Inferior parietal cortex (tissue), 1 donor: ENCODE data around the gene PTPRD.

Experiments used
- DNase-seq: peaks from one replicate; pipeline ENCODE4 v3.0.0-alpha.2; 2016; ENCODE audit errors: extremely low spot score

Gene PTPRD

DNA sequence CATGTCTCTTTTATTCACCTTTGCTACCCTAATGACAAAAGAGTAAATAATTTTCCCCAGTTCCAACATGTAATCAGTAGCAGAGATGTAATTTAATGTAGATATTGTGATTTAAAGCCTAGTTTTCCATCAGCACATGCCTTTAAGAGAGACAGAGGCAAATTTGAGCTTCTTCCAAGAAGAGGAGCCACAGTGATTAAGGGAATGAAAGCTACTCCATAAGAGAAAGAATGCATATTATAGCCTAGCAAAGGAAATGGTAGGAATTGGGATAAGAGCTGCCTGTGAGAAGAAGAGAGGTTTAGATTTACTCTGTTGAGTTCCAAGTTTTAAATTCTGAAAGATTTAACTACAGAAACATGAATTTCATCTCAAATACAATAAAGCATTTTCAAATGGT is 2222.2 kb downstream of the PTPRD start:
- DNase-seq, result no peak

DNA sequence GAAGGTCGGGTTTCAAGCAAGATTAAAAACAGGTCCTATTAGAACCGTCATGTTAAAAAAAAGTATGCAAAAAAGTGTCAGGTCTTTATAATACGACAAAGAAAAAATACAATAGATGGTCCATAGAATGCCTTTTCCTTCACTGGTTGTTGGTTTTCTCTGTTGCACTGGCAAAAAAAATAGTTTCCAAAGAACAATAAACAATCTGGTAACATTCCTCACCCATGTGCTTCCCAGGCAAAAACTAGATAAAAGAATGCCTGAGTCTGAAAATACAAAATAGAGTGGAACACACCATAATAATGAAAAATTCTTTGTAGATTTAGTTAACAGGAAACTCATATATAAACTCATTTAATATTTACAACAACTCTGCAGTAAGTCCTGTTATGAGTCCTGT is 2223.3 kb downstream of the PTPRD start:
- DNase-seq, result no peak

DNA sequence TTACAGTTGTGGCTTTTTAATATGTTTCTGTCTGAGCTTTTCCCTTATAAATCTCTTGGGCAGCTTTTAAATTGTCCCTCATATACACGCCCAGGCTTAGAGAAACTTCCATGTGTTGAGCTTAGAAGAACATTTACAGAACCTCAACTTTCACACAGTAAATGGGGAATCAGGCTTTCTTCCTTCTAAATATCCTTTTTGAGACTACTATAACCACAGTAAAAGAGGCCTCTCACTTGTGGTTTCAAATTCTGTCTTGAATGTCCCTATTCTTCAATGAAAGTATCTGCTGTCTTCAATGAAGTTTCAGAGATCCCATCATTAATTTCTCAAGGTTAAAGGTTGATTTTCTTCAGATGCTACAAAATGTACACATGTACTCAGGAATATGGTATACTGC is 2224.7 kb downstream of the PTPRD start:
- no peak for DNase-seq

DNA sequence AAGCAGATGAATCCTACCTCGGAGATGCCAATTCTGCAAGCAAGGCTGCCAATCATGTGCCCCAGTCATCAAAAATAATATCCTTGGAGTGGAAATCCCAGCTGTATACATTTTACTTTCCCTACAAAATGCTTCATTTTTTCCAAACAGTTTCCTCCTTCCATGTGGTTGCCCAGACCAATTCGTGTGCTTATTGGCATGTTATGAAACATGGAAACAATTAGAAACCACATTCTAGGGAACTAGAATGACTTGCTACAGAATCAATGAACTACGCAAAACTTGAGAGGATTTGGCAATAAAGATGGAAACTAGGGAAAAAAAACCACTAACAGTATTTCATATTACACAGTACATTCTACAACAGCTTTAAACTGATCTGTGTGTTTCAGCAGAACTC is 2228.7 kb downstream of the PTPRD start:
- DNase-seq, result no peak

DNA sequence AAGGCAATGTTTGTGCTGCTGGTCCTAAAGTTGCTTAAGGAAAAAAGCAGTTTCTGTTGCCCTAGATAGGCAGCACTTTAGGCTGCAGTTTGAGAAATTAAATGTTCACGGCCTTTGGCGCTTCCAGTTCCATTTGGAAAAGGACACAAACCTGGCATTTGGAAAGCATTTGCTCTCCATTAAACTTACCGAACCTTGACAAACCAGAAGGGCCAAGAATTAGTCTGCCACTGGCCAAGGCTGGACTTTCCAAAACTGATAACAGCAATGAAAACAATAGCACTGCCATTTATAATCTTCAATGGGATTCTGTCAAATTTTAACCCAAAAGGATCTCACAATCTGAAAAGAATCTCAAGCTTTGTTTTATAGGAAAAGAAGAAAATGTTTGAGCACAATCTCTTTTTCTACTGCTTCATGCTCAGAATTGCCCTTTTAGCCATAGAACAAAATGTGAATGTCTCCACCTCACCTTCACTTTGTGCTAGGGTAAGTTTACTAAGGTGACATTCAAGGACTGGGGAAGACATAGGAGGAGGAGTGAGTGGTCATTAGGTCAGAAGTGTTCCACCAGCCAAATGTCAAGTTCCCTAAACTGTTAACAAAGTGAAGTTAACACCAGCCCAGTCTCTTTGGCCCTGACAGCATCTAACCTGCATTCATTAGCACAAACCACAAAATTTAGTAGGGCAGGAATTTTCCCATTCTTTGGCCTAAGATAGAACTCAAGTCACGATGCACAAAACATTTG is 2229.8 kb downstream of the PTPRD start:
- DNase-seq, result no peak

DNA sequence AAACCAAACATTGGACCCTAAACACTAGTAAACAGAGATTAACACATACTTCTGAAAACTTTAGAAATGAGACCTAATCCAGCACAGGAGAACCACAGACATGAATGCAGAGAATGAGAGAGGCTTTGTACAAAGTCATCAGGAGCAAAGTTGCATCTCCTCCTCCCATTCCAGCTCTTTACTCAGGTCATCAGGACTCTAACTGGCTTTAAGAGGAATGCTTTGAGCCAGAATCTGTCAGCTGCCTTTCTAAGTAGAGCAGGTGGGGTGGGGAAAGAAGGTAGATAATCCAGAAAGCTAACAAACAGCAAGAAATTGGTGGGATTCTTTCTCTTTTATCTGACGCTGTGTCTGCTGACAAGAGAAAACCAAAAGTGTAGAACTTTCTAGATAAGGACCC is 2230.5 kb downstream of the PTPRD start:
- no peak for DNase-seq

DNA sequence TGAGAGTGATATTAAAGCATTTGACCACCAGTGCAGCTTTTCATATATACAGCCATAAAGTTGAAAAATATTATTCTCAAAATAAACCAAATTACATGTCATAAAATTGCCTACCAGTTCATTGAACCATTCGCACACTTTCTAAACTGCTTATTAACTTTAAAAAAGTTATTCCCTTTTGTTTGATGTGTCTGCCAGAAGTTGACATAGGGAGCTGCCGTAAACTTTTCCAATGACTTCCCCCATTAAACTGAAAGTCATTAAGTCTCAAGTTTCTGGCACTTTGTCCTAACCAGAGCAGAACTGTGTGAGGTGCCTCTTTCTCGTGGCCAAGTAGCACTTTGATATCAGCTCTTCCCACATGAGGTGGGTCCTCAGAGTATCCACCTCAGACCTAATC is 2231.2 kb downstream of the PTPRD start:
- DNase-seq, result no peak

DNA sequence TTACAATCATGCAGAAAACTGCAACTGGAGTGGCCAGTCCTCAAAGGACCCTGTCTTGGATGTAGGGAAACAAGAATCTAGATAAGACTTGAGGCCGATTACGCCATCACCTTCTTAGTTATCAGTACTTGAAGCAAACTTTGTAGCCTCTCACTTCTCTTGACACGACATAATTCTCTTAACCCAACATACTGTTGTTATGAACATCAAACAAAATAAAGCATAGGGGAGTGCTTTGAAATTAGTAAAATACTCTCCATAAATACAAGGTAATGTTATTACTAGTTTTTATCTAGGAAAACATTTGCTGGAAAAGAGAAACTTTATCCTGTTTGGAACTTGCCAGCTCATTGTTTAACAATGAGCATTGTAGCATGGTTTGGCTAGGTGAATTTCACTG is 2238.3 kb downstream of the PTPRD start:
- DNase-seq, result no peak

DNA sequence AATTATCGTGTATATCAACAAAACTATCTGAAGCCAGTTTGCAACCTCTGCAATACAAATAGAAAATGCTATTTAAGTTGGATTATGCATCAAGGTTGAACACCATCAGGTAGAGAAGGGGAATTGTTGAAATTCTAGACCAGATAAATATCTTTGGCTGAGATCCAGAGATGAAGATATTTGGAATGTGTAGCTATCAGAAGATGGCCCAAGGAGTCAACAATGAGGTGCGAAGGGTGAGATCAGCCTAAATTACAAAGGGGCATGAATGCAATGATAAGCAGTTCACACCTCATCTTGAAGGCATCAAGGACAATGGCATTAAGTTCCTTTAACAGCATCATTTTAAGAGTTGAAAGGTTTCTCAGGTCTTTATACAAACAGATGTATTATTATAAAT is 2241.1 kb downstream of the PTPRD start:
- DNase-seq, result no peak

DNA sequence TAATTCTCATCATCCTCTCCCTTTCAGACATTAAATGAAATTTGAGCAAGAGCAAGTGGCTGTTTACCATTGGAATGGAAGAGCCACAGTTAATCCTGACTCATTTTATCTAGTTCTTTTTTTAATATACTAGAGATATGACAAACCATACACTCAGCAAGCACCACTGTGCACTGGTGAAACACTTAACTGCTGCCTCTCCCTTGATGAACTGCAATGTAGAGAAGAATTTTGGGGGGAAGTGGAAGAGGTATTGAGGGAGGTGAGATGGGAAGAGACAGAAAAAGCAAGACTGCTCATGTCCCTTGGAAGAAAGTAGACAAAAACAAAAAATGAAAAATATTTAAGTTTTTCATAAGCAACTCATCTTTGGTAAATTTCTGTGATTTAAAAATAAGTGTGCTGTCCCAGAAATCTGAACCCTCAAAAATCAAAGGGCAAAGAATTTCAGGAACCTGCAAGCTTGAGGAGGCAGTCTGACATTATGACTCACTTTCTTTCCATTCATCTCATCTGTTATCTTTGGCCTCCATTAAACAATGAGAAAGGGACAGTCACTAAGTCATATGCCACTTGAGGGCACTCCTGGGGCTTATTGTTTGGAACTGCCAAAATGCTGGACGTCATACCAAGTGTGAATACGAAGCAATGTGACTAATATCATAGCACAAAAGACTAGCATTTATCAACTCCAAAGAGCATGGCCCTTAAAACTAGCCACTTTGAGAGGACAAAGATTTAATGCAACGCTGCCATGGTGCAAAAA is 2246.5 kb downstream of the PTPRD start:
- DNase-seq, result no peak

DNA sequence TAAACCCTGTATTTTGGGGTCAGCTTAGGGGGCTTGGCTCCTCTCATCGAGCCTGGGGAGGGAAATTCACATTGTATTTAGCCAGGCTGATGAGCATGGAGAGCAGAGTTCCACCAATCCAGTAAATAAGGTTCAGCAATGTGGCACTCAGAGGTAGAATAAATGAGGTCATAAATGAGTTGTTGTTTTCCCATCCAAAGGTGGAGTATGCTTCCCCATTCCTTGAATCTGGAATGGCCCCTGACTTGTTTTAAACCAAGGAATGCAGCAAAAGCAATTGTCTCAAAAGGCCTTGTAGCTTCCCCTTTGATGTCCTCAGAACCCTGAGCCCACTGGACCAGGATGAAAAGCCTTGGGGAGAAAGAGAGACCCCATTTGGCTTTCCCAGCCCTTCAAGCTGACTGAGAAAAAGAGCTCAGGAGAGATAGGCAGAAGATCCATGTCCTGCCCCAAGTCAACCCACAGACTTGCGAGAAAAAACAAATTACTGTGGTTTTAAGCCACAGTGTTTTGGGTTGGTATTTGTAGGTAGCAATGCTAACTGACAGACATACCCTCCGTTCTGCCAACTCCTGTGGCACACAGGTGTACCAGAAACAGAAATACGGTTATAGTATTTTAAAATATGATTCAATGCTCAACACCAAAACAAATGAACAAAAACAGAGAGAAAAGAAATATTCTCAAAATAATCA is 2247.2 kb downstream of the PTPRD start:
- no peak for DNase-seq

DNA sequence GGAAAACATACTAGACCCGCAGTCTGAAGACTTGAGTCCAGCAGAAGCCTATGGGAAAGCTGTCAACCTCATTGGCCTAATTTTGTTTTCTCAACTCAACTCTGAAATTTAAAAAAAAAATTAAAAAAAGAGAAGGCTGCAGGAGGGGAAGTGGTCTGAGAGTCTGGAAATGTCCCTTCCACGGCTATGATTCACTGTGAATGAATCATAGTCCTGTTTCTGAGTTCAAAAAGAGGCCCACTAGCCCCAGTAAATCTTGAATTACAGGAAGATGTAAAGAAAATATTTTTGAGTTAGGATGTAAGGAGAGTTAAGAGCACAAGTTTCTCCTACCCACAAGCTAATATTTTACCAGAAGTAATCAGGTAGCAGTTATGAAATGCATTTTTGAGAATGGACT is 2247.8 kb downstream of the PTPRD start:
- no peak for DNase-seq

DNA sequence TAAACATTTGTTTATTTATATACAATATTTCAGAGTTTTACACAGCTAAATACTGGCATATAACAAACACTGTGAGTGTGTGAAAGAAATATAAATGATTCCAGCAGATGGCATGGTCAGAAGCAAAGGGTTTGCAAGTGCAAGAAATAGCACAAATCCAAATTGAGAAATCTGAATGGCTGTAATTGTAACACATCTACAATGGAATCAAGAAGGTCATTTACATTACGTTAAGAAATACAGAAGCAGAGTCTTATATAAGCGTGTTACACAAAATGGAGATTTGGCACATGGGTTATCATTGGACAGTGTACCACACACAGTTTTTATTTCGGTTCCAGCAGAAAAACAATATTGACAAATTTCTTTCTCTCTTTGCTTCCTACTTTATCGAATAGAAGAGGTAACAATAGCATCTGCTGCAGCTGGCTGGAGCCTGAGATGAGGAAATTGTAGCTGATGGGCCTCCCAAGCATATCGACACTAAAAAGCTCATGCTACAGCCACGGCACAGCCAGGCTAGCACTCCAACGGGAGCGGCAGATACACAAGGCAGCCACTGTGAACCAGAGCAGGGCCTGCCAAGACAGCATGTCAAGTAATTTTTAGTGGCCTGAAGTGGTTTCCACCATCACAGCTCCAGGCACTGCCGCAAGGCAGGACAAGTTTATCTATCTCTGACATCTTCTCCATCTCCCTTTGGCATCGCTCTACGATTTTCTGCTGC is 2248.6 kb downstream of the PTPRD start:
- peak; percentile 60 for DNase-seq

DNA sequence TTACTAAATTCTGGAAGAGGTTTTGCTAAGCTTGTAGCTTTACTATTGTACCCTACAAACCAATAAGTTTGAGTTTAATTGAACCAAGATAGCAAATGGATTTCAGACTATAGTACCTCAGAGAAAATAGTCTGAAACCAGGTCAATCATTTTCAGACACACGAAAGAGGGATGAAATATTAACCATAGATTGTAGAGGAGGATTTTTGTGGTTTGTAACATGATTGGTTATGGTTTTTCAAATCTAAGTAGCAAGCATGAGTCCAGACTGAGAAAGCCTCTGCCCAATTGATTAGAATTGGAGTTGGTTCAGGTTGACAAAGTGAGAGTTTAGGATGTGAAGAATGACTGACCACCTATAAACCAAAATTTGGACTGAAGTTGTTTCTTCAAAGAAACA is 2250.6 kb downstream of the PTPRD start:
- no peak for DNase-seq

DNA sequence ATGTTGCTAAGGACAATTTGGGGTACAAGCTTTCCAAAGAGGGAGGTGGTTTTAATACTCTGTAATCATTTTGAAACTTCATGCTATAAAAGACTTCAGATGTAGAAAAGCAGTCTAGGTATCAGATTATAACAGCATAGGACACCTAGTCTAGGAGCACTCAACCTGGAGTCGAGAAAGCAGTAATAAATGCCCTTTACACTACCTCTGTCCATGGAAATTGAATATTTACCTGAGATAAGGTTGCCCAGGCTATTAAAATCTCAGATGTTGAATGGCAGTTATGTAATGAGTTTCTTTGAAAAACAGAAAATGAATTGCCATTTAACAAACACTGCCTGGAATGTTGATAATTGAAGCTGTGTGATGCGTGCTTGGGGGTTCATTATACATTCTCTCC is 2251.4 kb downstream of the PTPRD start:
- DNase-seq, result no peak

DNA sequence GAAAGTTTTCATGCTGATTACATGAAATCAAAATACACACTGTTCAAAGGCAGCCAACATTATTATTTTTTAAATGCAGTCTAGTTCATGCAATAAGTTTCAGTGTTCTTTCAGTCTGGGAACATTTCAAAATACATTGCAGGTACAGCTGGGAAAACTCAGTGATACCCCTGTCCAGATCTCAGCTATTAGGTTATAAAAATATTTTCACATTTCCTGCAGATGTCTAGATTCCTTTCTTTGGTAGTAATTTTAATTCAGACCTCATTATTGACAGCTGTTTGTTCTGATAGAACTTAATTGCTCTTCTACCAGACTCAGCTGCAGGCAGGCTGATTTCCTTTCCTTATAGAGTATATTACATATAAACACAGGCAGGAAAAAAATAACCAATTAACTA is 2256.4 kb downstream of the PTPRD start:
- DNase-seq, result no peak

DNA sequence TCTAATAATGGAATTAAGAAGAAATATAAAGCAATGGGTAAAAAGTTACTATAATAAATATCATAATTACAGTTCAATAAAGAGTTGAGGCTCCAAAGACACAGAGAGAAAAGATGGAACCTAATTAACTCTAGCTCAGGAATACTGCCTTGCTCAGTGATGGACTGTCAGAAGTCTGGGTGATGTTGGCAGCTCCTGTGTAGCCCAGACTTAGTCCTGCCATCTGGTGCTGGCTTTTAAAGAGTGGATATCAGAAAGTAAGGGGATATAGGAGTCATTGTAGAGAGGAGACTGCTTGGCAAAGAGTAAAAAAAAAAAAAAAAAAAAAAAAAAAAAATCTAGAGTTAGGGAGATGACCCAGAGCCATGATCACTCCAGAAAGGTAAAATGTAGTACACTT is 2261.4 kb downstream of the PTPRD start:
- no peak for DNase-seq

DNA sequence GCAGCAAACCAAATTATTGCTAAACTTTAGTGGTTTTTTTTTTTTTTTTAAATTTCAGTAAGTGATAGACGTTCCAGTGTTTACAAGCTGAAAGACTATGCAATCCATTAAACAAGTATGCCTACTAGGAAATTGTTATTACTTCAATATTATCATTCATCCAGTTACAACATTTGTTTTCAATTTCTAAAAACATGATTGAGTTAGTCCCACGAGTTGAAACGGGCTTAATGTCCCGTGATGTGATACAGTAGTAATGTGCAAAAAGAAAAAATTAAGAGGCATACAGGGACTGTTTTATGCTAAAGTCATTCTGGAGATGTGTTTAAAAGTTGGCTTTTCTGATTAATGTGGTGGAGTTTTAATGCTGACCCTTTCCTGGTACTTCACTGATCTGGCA is 2262.9 kb downstream of the PTPRD start:
- DNase-seq, result no peak

DNA sequence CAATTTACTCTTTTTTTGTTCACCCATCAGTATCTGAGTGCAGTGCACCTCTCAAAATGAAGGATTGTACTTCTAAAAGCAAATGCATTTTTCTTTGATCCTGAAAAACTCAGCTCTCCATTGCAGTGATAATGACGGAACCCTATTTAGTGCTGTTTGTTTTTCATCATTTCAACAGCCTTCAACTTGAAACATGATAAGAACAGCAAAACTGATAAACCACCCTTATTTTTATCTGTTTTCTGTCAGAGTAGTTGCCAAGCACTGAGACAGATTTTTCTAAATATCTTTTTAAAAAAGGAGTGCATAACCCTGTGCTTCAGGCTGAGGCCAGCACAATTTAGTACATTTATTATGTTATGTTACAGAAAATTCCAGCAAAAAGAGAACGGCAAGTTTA is 2263.4 kb downstream of the PTPRD start:
- DNase-seq, result no peak

DNA sequence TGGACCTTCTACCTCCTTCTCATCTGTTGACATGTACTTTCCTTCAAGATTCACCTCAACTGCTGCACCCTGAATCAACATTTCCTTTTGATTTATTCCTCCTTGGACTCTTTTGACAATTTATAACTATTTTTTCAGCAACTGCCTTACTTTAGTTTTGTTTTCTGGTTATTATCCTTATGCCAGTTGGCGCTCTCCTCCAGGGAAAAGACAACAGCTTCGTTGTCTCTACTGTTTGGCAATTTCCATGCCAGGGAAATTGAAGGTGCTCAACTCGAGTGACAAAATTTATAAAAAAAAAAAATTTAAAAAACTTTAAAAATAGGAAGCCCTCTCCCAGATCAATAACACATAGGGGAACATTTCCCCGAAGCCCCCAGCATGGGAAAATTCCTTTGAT is 2264.0 kb downstream of the PTPRD start:
- DNase-seq, result no peak

DNA sequence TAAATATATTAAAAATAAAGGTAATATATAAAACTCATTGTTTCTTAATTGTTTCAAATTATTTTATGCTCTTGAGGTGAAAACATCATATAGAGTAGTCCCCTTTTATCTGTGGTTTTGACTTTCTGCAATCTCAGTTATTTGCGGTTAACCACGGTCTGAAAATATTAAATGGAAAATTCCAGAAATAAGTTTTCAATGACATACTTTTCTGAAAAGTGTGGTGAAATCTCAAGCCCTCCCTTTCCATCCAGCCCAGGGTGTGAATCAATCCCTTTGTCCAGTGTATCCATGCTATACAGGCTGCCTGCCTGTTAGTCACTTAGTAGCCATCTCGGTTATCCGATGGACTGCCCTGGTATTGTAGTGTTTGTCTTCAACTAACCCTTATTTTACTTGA is 2266.5 kb downstream of the PTPRD start:
- DNase-seq, result no peak

DNA sequence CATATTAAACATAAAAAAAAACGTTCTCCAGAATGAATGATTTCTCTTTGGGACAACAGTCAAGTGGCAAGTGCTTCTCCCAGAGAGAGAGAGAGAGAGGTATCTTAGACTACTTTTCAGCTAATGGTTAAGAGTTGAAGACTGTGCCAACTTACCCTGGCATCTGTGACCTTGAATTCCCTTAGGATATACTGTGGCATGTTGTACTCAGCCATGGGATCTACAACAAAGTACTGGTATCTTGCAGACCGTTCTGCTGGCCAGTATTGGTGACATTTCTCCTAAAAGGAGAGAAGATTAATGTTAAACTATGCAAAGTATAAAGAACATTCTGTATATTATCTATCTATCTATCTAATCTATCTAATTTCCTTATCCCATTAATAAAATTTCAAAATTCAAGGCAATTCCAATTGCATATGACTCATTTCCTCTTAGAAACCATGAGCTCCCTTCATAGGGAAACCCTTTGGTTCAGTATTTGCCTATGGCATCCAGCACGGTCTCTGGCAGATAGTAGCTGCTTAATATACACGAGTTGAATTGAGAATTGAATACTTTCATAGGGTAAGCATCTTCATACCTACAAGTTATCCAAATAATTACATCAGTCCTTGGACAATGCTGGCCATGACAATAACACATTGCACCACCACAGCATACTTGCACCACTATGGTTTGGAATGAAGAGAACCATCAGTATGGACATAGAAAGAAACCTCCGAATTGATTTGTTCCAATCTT is 2273.9 kb downstream of the PTPRD start:
- no peak for DNase-seq
